ENCODE results near the gene HCK.

Gene HCK

DNA sequence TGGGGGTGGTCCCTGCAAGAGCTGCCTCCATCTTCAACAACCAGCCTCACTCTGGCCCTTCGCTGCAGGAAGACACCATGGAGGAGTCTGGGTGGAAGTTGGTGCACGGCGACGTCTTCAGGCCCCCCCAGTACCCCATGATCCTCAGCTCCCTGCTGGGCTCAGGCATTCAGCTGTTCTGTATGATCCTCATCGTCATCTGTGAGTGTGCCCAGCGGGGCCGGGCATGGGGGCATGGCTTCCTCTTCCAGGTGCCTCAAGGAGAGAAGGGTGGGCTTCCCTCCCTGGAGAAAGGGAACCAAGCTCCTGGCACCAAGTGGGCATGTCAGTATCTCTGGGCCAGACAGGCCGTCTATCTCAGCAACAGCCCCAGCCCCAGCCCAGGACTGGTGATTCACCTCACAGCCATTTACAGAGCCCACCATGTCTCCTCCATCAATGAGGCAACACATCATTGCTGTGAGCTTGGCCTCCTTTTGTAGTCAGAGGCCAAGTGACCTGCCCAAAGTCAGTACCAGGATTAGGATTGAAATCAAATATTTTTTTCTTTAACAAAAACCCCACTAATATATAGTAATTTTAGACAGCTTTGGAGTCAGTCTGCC is 97.6 kb downstream of the HCK start:
- Histone ChIP-seq H2AFZ (ENCODE audit: low read depth, low read length) (no peak overlapping the region), H4K20me1 (ENCODE audit: insufficient read depth, low read length) (0 out of 2 replicates have a peak, but pooled peaks cover 5% of the 10 kb centered on the region), H3K79me2 (ENCODE audit: insufficient read depth, low read length) (no peaks in the 10 kb centered on the region), H3K4me2 (ENCODE audit: insufficient read depth, low read length) (no peak overlapping the region), H3K27me3 (ENCODE audit: insufficient read depth, low read length, poor library complexity) (no peaks in the 10 kb centered on the region), H3K4me1 (ENCODE audit: insufficient read depth, low read length) (no peaks in the 10 kb centered on the region), H3K4me3 (ENCODE audit: low read depth in 1 of 2, low read length in 2 of 2) (no peak overlapping the region), H3K27ac (ENCODE audit: low read length) (no peak overlapping the region), H3K9ac (ENCODE audit: low read depth, low read length) (no peak overlapping the region), H3K36me3 (ENCODE audit: insufficient read depth, low read length) (peaks cover 90% of the 10 kb centered on the region), H3K9me3 (ENCODE audit: insufficient read depth, low read length, severe bottlenecking) (no peaks in the 10 kb centered on the region)
- ATAC-seq (ENCODE audit: insufficient read depth, low read depth) (0 out of 3 replicates have a peak, but pooled peaks have one; percentile 12), DNase-seq (no peak)
- TF ChIP-seq, protein P1, sequence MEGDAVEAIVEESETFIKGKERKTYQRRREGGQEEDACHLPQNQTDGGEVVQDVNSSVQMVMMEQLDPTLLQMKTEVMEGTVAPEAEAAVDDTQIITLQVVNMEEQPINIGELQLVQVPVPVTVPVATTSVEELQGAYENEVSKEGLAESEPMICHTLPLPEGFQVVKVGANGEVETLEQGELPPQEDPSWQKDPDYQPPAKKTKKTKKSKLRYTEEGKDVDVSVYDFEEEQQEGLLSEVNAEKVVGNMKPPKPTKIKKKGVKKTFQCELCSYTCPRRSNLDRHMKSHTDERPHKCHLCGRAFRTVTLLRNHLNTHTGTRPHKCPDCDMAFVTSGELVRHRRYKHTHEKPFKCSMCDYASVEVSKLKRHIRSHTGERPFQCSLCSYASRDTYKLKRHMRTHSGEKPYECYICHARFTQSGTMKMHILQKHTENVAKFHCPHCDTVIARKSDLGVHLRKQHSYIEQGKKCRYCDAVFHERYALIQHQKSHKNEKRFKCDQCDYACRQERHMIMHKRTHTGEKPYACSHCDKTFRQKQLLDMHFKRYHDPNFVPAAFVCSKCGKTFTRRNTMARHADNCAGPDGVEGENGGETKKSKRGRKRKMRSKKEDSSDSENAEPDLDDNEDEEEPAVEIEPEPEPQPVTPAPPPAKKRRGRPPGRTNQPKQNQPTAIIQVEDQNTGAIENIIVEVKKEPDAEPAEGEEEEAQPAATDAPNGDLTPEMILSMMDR (IDR thresholded peaks at IDR 0.05; ENCODE audit: borderline replicate concordance, extremely low read depth, low read length, poor library complexity, severe bottlenecking): no peak
- no peak for TF ChIP-seq EZH2 (IDR thresholded peaks at IDR 0.05; ENCODE audit: borderline replicate concordance, low read depth, low read length, severe bottlenecking)

DNA sequence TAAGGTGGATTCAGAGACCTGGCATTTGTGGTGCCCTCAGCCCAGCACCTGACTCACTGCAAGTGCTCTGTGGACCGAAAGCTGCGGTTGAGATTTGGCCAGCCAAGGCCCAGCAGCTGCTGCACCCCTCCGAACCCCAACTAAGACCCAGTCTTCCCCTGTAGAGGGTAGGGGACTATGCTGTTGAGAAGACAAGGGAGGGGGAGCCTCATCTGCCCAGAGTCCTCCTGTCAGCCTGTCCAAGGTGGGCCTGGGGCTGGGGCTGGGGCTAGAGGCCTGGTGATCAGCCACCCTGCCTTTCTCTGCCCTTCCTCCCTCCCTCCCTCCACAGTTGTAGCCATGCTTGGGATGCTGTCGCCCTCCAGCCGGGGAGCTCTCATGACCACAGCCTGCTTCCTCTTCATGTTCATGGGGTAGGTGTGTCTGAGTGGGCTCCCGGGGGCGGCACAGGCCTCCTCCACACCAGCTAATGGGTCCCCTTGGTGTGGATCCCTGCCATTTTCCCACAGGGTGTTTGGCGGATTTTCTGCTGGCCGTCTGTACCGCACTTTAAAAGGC is 98.3 kb downstream of the HCK start:
- no peak for TF ChIP-seq EZH2 (IDR thresholded peaks at IDR 0.05; ENCODE audit: borderline replicate concordance, low read depth, low read length, severe bottlenecking)
- TF ChIP-seq, protein P1 (IDR thresholded peaks at IDR 0.05; ENCODE audit: borderline replicate concordance, extremely low read depth, low read length, poor library complexity, severe bottlenecking): no peak

More for the DNA sequence above, 98.3 kb downstream of the HCK start:
- Histone ChIP-seq H3K9me3 (ENCODE audit: insufficient read depth, low read length, severe bottlenecking) (no peaks in the 10 kb centered on the region), H3K79me2 (ENCODE audit: insufficient read depth, low read length) (no peaks in the 10 kb centered on the region), H2AFZ (ENCODE audit: low read depth, low read length) (no peak overlapping the region), H3K9ac (ENCODE audit: low read depth, low read length) (no peak overlapping the region), H3K36me3 (ENCODE audit: insufficient read depth, low read length) (peaks cover 90% of the 10 kb centered on the region), H3K4me1 (ENCODE audit: insufficient read depth, low read length) (no peaks in the 10 kb centered on the region), H3K4me2 (ENCODE audit: insufficient read depth, low read length) (no peak overlapping the region), H4K20me1 (ENCODE audit: insufficient read depth, low read length) (0 out of 2 replicates have a peak, but pooled peaks cover 5% of the 10 kb centered on the region), H3K27me3 (ENCODE audit: insufficient read depth, low read length, poor library complexity) (no peaks in the 10 kb centered on the region), H3K27ac (ENCODE audit: low read length) (no peak overlapping the region), H3K4me3 (ENCODE audit: low read depth in 1 of 2, low read length in 2 of 2) (no peak overlapping the region)
- ATAC-seq (ENCODE audit: insufficient read depth, low read depth) (no peak), DNase-seq (no peak)
